ENCODE results near the gene ST3GAL4. TPM values are rescaled to one million over a fixed set of nuclear protein-coding genes. Genes with fewer than 3 reads are reported as not detected.
"Not testable (repeated sequence)": the region's sequence is repeated elsewhere in the genome, so short reads cannot be mapped to it uniquely, and the experiment has no call there.

ST3GAL4 gene
- total RNA-seq, 1 donor from 2014 or later = 19.1 TPM

- DNase-seq (ENCODE audit: extremely low spot score, unreplicated experiment) = no peak
- Mint-ChIP-seq H3K27me3 (no peaks in the 10 kb centered on the region), H3K4me1 (ENCODE audit: unreplicated experiment) (peaks cover 20% of the 10 kb centered on the region), H3K27ac (no peak overlapping the region), H3K36me3 (peaks cover 7% of the 10 kb centered on the region), H3K4me3 (no peak overlapping the region), H3K9me3 (peaks cover 4% of the 10 kb centered on the region)
- no peak for TF ChIP-seq CTCF (conservative IDR thresholded peaks at IDR 0.05)
Measured at GRCh38 chr11:126393143-126393542, 37.7 kb downstream of the ST3GAL4 start.

GRCh38 chr11:126394036-126394435 is 38.5 kb downstream of the ST3GAL4 start:
- TF ChIP-seq CTCF (conservative IDR thresholded peaks at IDR 0.05) = no peak
- Mint-ChIP-seq H3K27me3 (no peaks in the 10 kb centered on the region), H3K36me3 (peaks cover 7% of the 10 kb centered on the region), H3K27ac (no peak overlapping the region), H3K4me1 (ENCODE audit: unreplicated experiment) (peaks cover 20% of the 10 kb centered on the region), H3K9me3 (peaks cover 4% of the 10 kb centered on the region), H3K4me3 (no peak overlapping the region)
- DNase-seq (ENCODE audit: extremely low spot score, unreplicated experiment) = no peak

- H3K27me3 Mint-ChIP-seq; H3K9me3 Mint-ChIP-seq; H3K27ac Mint-ChIP-seq; DNase-seq (ENCODE audit: extremely low spot score, unreplicated experiment); H3K4me3 Mint-ChIP-seq; H3K36me3 Mint-ChIP-seq: not testable (repeated sequence)
- peaks cover 20% of the 10 kb centered on the region for H3K4me1 Mint-ChIP-seq (ENCODE audit: unreplicated experiment)
Measured at GRCh38 chr11:126394634-126395072, 39.2 kb downstream of the ST3GAL4 start.

- not testable (repeated sequence) for H3K27ac Mint-ChIP-seq; DNase-seq (ENCODE audit: extremely low spot score, unreplicated experiment); H3K27me3 Mint-ChIP-seq; H3K4me3 Mint-ChIP-seq; H3K9me3 Mint-ChIP-seq
- Mint-ChIP-seq H3K36me3 (peaks cover 13% of the 10 kb centered on the region), H3K4me1 (ENCODE audit: unreplicated experiment) (peaks cover 26% of the 10 kb centered on the region)
Measured at GRCh38 chr11:126395784-126396183, 40.3 kb downstream of the ST3GAL4 start.

GRCh38 chr11:126396266-126396665 is 40.8 kb downstream of the ST3GAL4 start:
- H3K4me1 Mint-ChIP-seq (ENCODE audit: unreplicated experiment) = peaks cover 25% of the 10 kb centered on the region
- peaks cover 11% of the 10 kb centered on the region for H3K9me3 Mint-ChIP-seq
- not testable (repeated sequence) for H3K27ac Mint-ChIP-seq; H3K27me3 Mint-ChIP-seq; H3K4me3 Mint-ChIP-seq; DNase-seq (ENCODE audit: extremely low spot score, unreplicated experiment)
- peaks cover 15% of the 10 kb centered on the region for H3K36me3 Mint-ChIP-seq

GRCh38 chr11:126396965-126397364 is 41.5 kb downstream of the ST3GAL4 start:
- H3K4me1 Mint-ChIP-seq (ENCODE audit: unreplicated experiment) = peaks cover 20% of the 10 kb centered on the region
- TF ChIP-seq CTCF (conservative IDR thresholded peaks at IDR 0.05) = no peak
- no peak for DNase-seq (ENCODE audit: extremely low spot score, unreplicated experiment)
- H3K36me3 Mint-ChIP-seq = peaks cover 15% of the 10 kb centered on the region
- H3K27ac Mint-ChIP-seq = no peak overlapping the region
- H3K27me3 Mint-ChIP-seq = no peaks in the 10 kb centered on the region
- H3K4me3 Mint-ChIP-seq = no peak overlapping the region
- H3K9me3 Mint-ChIP-seq = peaks cover 11% of the 10 kb centered on the region

- Mint-ChIP-seq H3K4me1 (ENCODE audit: unreplicated experiment) (peaks cover 15% of the 10 kb centered on the region), H3K36me3 (peaks cover 12% of the 10 kb centered on the region), H3K27me3 (no peaks in the 10 kb centered on the region), H3K4me3 (no peak overlapping the region), H3K27ac (no peak overlapping the region), H3K9me3 (peaks cover 11% of the 10 kb centered on the region)
- no peak for TF ChIP-seq CTCF (conservative IDR thresholded peaks at IDR 0.05)
- no peak for DNase-seq (ENCODE audit: extremely low spot score, unreplicated experiment)
Measured at GRCh38 chr11:126398296-126398695, 42.8 kb downstream of the ST3GAL4 start.

Data from type B pancreatic cell (in vitro differentiated cells).